Spleen (tissue), 11 donors: ENCODE results near the gene GALNT8. TPM values are rescaled to one million over a fixed set of nuclear protein-coding genes. Genes with fewer than 3 reads are reported as not detected.

Experiments used
- DNase-seq: peaks from one replicate; pipeline ENCODE4 v3.0.0-alpha.2; 2020
- H3K27ac ChIP-seq, 8 donors: fragments of 200-600 bp; sonication (generic) in 7 of 8; 1 replicate in 4 of 8; 2 replicates in 4 of 8; pipeline versions ENCODE4 v1.5.0 to v1.8.0; 2016 to 2021; ENCODE audit warnings: inconsistent platforms in 4 of 8, mild to moderate bottlenecking in 4 of 8, moderate library complexity in 1 of 8
- H3K27me3 ChIP-seq, 7 donors: fragments of 200-600 bp; sonication (generic) in 6 of 7; replicated peaks in 1 of 7; 1 replicate in 4 of 7; 2 replicates in 3 of 7; pipeline versions ENCODE4 v1.5.0 to v1.8.0; 2016 to 2021; ENCODE audit warnings: inconsistent platforms in 3 of 7, mild to moderate bottlenecking in 1 of 7
- H3K36me3 ChIP-seq, 6 donors: fragments of 200-600 bp; sonication (generic) in 5 of 6; 1 replicate in 4 of 6; 2 replicates in 2 of 6; pipeline versions ENCODE4 v1.5.0 to v1.8.0; 2016 to 2021; ENCODE audit warnings: inconsistent platforms in 2 of 6
- H3K4me1 ChIP-seq, 6 donors: fragments of 200-600 bp; sonication (generic) in 5 of 6; 1 replicate in 3 of 6; 2 replicates in 3 of 6; pipeline versions ENCODE4 v1.5.0 to v1.8.0; 2016 to 2021; ENCODE audit warnings: inconsistent platforms in 3 of 6
- H3K4me3 ChIP-seq, 8 donors: fragments of 200-600 bp; sonication (generic) in 7 of 8; 1 replicate in 4 of 8; 2 replicates in 4 of 8; pipeline versions ENCODE4 v1.5.0 to v1.8.0; 2016 to 2021; ENCODE audit warnings: inconsistent platforms in 4 of 8, mild to moderate bottlenecking in 4 of 8, moderate library complexity in 2 of 8
- H3K9me3 ChIP-seq, 8 donors: fragments of 200-600 bp; sonication (generic) in 7 of 8; 1 replicate in 4 of 8; 2 replicates in 4 of 8; pipeline versions ENCODE4 v1.5.0 to v1.8.0; 2016 to 2021; ENCODE audit warnings: inconsistent platforms in 4 of 8
- CTCF ChIP-seq, 11 experiments: fragments of 200-600 bp in 7 of 11; fragments of 450-650 bp in 4 of 11; sonication (generic) in 4 of 11; IDR thresholded peaks in 8 of 11; conservative IDR thresholded peaks in 3 of 11; 1 replicate in 7 of 11; 2 replicates in 4 of 11; pipeline versions ENCODE4 v1.4.0 to v1.8.0; 2016 to 2021; ENCODE audit warnings: antibody characterized with exemption in 11 of 11, inconsistent platforms in 4 of 11, mild to moderate bottlenecking in 1 of 11
- POLR2A ChIP-seq, 3 donors: fragments of 450-650 bp; IDR thresholded peaks; one replicate each; pipeline ENCODE4 v1.5.1; 2017; ENCODE audit warnings: antibody characterized with exemption in 3 of 3, mild to moderate bottlenecking in 1 of 3
- POLR2AphosphoS5 ChIP-seq, 3 donors: sonication (generic); formaldehyde crosslinking; IDR thresholded peaks; one replicate each; pipeline ENCODE4 v1.5.1; 2017; ENCODE audit warnings: antibody characterized with exemption in 3 of 3
- WGBS, 5 donors: extraction: QIAGEN DNeasy Blood & Tissue Kit in 3 of 5; methylation state at CpG; one replicate each; pipeline versions ENCODE4 v1.1.5 to v1.1.7; 2013 to 2018; 5-methylcytosine and 5-hydroxymethylcytosine counted together
- intact Hi-C: fragments of 100-400 bp; cut with DNase I; formaldehyde crosslinking; loops from one replicate; pipeline ENCODE4 v1.15.0; 2023; ENCODE audit warnings: low total_unique reads
- polyA plus RNA-seq, 3 donors: library from polyadenylated mRNA; stranded (reverse); fragments of 200-250 nt; gene quantifications; one replicate each; pipeline ENCODE4 v1.2.1, GENCODE V29; 2013
- total RNA-seq, 7 donors: library from RNA; depleted of rRNA in 3 of 7; stranded (reverse); fragments of >200 nt in 3 of 7; fragmentation: NEBNext Ultra II Directional in 4 of 7; extraction: Animal tissue kit (Norgen Biotek cat#: 25700) in 4 of 7; gene quantifications; one replicate each; pipeline versions ENCODE4 v1.1.0 to v1.2.1, GENCODE V29; 2016 to 2021
- donor health status: healthy with polysubstance abuse.
- donor health status: DM: no; HTN: no; CAD: no; lungs with moderate emphysema.
- donor health status: DM: no; HTN: no; CAD: no.
- donor health status: Bipolar disorder and iron deficiency.
- donor health status: healthy.
- donor health status: DM: no; HTN: no; CAD: no.
- donor health status: DM: yes; HTN: yes; CAD: no.

The GALNT8 gene
- total and polyA plus RNA-seq, 10 donors: 0.59 to 3.7 (median 1.5) TPM

DNA sequence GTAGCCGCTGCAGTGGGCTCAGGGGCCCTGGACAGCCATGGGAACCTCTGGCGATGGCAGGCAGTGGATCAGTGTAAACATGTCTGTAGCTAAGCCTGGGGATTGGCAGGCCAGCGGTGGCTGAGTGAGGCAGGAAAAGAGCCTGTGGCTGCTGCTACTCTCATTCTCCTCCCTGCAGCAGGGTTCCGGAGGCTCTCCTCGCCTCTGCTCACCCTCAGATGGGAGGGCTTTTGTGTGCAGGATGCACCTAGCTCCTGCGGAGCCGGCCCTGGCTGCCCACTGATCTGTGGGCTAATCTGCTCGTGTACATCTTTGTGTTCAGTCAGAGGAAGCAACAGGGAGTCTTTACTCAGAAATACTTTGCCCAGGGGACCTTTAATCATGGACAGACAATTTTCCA lies 59.5 kb downstream of the GALNT8 start:
- Histone ChIP-seq H3K27me3 (peaks cover 0 to 6% (median 0%) of the 10 kb centered on the region in 7 donors), H3K27ac (no peak overlapping the region), H3K9me3 (peaks cover 0 to 16% (median 7%) of the 10 kb centered on the region in 8 donors), H3K4me1 (no peaks in the 10 kb centered on the region), H3K36me3 (no peaks in the 10 kb centered on the region), H3K4me3 (no peak overlapping the region)
- WGBS, 5 donors: 71 to 91% (median 76%) methylated on average over 3 to 8 of the region's 8 CpGs
- DNase-seq: no peak
- intact Hi-C loops: no loop called here
- TF ChIP-seq POLR2AphosphoS5 (IDR thresholded peaks at IDR 0.05): no peak
- TF ChIP-seq CTCF (IDR thresholded peaks at IDR 0.05 in 8 of 11, conservative IDR thresholded peaks at IDR 0.05 in 3 of 11): no peak

DNA sequence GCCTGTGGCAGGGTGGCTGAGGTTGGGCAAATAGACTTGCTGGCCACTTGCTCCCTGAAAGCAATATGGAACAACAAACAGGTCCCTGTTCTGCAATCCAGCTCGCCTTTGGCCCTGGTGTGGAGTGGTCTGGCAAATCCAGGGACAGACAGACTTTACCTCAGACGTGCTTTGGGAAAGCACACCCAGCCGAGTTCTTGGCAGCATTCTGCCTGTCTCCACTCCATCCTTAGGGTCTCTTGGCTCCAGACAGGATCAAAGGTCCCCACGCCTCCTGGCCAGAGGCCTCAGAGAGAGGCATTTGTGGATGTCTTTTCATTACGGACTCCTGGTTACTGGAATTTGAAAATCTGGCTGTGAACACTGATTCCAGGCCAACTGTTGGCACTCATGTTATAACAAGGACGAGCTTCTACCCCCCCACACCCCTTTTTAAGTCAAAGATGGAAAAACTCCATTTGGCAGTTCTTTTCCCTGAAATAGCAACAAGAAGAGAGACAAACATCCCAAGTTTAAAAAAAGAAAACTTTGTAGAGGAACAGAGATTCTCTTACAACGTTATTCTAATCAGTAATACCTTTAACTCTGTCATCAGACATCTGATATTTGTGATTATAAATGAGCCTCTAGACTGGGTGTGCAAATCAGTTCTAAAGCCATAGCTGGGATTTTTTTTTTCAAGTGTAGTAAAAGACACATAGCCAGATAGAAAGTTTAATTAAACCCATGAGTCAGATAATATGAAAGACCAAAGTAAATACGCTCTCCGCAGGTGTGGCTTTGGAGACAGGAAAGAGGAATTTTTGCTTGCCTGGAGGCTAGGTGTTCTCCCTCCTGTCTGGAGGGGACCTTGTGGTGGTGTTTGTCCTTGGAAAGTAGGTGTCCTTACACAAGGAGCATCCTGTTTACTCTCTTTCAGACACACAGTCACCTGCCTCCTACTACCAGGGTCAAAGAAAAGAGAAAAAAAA lies 60.7 kb downstream of the GALNT8 start:
- intact Hi-C loops: no loop called here
- Histone ChIP-seq H3K27me3 (peaks cover 0 to 6% (median 0%) of the 10 kb centered on the region in 7 donors), H3K27ac (no peak overlapping the region), H3K4me1 (no peaks in the 10 kb centered on the region), H3K4me3 (no peak overlapping the region), H3K36me3 (no peaks in the 10 kb centered on the region), H3K9me3 (peaks cover 0 to 19% (median 7%) of the 10 kb centered on the region in 8 donors)
- TF ChIP-seq CTCF (IDR thresholded peaks at IDR 0.05 in 8 of 11, conservative IDR thresholded peaks at IDR 0.05 in 3 of 11) (no peak), POLR2AphosphoS5 (IDR thresholded peaks at IDR 0.05) (no peak), POLR2A (IDR thresholded peaks at IDR 0.05) (no peak)
- no peak for DNase-seq
- 68 to 87% (median 79%) methylated on average over 9 of the region's 9 CpGs for WGBS, 5 donors

DNA sequence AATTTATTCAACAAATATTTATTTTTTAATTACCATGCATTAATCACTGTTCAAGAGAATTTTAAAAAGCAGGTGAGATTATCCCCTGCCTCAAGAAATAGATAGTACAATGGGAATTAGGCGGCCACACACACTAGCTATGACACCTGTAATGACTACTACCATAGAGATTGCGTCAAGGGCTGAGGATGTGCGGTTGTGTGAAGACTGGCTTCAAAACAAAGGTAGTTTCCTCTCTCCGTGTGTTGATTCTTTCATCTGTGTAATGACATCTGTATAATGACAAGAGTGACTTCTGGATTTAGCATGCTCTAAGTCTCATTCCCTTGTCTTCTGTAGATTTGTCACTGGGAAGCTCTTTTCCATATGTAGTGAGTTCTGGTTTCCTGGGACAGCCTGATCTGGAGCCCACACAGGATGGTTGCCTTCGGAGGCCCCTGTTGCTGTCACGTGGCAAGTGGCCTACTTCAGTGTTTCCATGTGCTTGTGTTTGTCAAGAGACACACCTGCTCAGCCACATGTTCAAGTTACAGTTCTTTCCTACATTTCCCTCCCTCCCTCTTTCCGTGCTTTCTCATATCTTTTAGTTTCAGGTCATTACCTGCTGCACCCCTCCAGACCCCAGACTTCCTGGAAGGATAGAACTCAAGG lies 64.3 kb downstream of the GALNT8 start:
- intact Hi-C loops: no loop called here
- H3K9me3 ChIP-seq: peaks cover 0 to 19% (median 7%) of the 10 kb centered on the region in 8 donors
- no peak for TF ChIP-seq POLR2A (IDR thresholded peaks at IDR 0.05)
- no peak for TF ChIP-seq CTCF (IDR thresholded peaks at IDR 0.05 in 8 of 11, conservative IDR thresholded peaks at IDR 0.05 in 3 of 11)
- no peak for TF ChIP-seq POLR2AphosphoS5 (IDR thresholded peaks at IDR 0.05)

DNA sequence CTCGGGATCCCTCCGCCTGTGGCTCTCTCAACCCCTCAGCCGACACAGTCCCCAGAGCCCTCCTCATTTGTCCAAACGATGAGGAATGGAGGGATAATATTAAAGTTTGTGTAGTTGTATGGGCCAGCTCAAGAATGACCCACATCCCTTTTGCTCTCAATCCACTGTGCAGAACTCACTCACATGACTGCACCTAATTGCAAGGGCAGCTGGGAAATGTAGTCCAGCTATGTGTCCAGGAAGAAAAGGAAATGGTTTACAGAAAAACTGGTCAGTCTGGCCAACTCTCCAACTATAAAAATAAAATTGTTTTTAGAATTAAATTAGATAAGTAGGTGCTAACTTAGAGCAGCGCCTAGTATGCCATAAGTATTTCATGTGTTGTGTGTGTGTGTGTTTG lies 66.6 kb downstream of the GALNT8 start:
- Histone ChIP-seq H3K4me1 (no peaks in the 10 kb centered on the region), H3K4me3 (no peak overlapping the region), H3K36me3 (no peaks in the 10 kb centered on the region), H3K9me3 (peaks cover 0 to 27% (median 13%) of the 10 kb centered on the region in 8 donors), H3K27me3 (peaks cover 0 to 7% (median 0%) of the 10 kb centered on the region in 7 donors), H3K27ac (no peak overlapping the region)
- intact Hi-C loops: no loop called here
- DNase-seq: no peak
- 88 to 93% (median 90%) methylated on average over 5 of the region's 5 CpGs for WGBS, 5 donors
- TF ChIP-seq POLR2A (IDR thresholded peaks at IDR 0.05) (no peak), CTCF (IDR thresholded peaks at IDR 0.05 in 8 of 11, conservative IDR thresholded peaks at IDR 0.05 in 3 of 11) (no peak), POLR2AphosphoS5 (IDR thresholded peaks at IDR 0.05) (no peak)

More for the DNA sequence above, 64.3 kb downstream of the GALNT8 start:
- 80 to 90% (median 85%) methylated on average over 7 of the region's 7 CpGs for WGBS, 5 donors
- Histone ChIP-seq H3K36me3 (no peaks in the 10 kb centered on the region), H3K4me3 (no peak overlapping the region), H3K27ac (no peak overlapping the region), H3K27me3 (peaks cover 0 to 10% (median 0%) of the 10 kb centered on the region in 7 donors), H3K4me1 (no peaks in the 10 kb centered on the region)
- no peak for DNase-seq
